AG20443 (cell line): ENCODE results near the gene CASTOR1.

ENCODE experiments used
- DNase-seq: peaks from one replicate; pipeline ENCODE4 v3.0.0; 2012; ENCODE audit warnings: low spot score, mixed read lengths

The CASTOR1 gene

GRCh38 chr22:30262917-30263741 lies 26.2 kb downstream of the CASTOR1 start:
- peak; percentile 80 for DNase-seq

GRCh38 chr22:30262112-30262511 lies 27.2 kb downstream of the CASTOR1 start:
- no peak for DNase-seq

- DNase-seq = no peak
Observed at GRCh38 chr22:30261134-30261533, 28.2 kb downstream of the CASTOR1 start.

- no peak for DNase-seq
Observed at GRCh38 chr22:30260682-30261081, 28.6 kb downstream of the CASTOR1 start.

- no peak for DNase-seq
Observed at GRCh38 chr22:30260276-30260675, 29.0 kb downstream of the CASTOR1 start.

- DNase-seq = no peak
Observed at GRCh38 chr22:30254314-30254713, 35.0 kb downstream of the CASTOR1 start.

GRCh38 chr22:30253205-30253852 lies 36.0 kb downstream of the CASTOR1 start:
- DNase-seq = no peak

GRCh38 chr22:30252411-30253204 lies 36.7 kb downstream of the CASTOR1 start:
- DNase-seq = no peak

GRCh38 chr22:30251711-30252110 lies 37.6 kb downstream of the CASTOR1 start:
- no peak for DNase-seq

GRCh38 chr22:30250661-30251267 lies 38.5 kb downstream of the CASTOR1 start:
- peak; percentile 66 for DNase-seq

- no peak for DNase-seq
Observed at GRCh38 chr22:30250039-30250565, 39.2 kb downstream of the CASTOR1 start.

- DNase-seq = no peak
Observed at GRCh38 chr22:30249049-30250038, 40.0 kb downstream of the CASTOR1 start.

- no peak for DNase-seq
Observed at GRCh38 chr22:30248484-30248883, 40.8 kb downstream of the CASTOR1 start.

GRCh38 chr22:30247974-30248373 lies 41.3 kb downstream of the CASTOR1 start:
- DNase-seq = no peak

GRCh38 chr22:30247561-30247960 lies 41.7 kb downstream of the CASTOR1 start:
- no peak for DNase-seq

GRCh38 chr22:30246814-30247376 lies 42.4 kb downstream of the CASTOR1 start:
- peak; percentile 62 for DNase-seq

GRCh38 chr22:30245985-30246813 lies 43.1 kb downstream of the CASTOR1 start, which contains the start of gene LIF:
LIF (minus strand) TSS chr22:30246759; CDS start chr22:30246695, 64 bp downstream.
- DNase-seq = peak; percentile 62

- no peak for DNase-seq
Observed at GRCh38 chr22:30245181-30245984, 43.9 kb downstream of the CASTOR1 start.
